ENCODE data around the gene MYZAP.

GRCh38 chr15:57671636-57672035, 79.9 kb downstream of the MYZAP start:
- TF ChIP-seq CTCF (IDR thresholded peaks at IDR 0.05; ENCODE audit: insufficient read depth, low read length), result no peak
- TF ChIP-seq REST (IDR thresholded peaks at IDR 0.05; ENCODE audit: insufficient replicate concordance, low read depth), result no peak
- no peak for TF ChIP-seq POLR2AphosphoS5 (IDR thresholded peaks at IDR 0.05; ENCODE audit: low read depth)
- TF ChIP-seq GABPA (IDR thresholded peaks at IDR 0.05; ENCODE audit: low read depth), result no peak

Measured in HL-60 (cell line).